GM18951 (cell line): ENCODE data around the gene BEAN1.
"Not testable (repeated sequence)": the region's sequence is repeated elsewhere in the genome, so short reads cannot be mapped to it uniquely, and the experiment has no call there.

Source experiments
- POLR2A ChIP-seq: IDR thresholded peaks from 4 replicates; pipeline ENCODE4 v1.6.1; 2011; ENCODE audit warnings: mild to moderate bottlenecking; ENCODE audit not compliant: insufficient read length, insufficient read depth; ENCODE audit errors: extremely low read depth
- in situ Hi-C: fragments of 300-500 bp; cut with MboI; formaldehyde crosslinking; loops from one replicate; pipeline ENCODE4 v1.12.0; 2022; ENCODE audit warnings: low sequenced_read_pairs, mixed read lengths, inconsistent platforms; ENCODE audit not compliant: unreplicated experiment

Gene BEAN1

GRCh38 chr16:66489818-66490217, 62.7 kb downstream of the BEAN1 start:
- in situ Hi-C loops, result no loop called here
- TF ChIP-seq POLR2A, result no peak

- TF ChIP-seq POLR2A, result no peak
- in situ Hi-C loops, result no loop called here
Observed at GRCh38 chr16:66490774-66491715, 64.0 kb downstream of the BEAN1 start.

DNA sequence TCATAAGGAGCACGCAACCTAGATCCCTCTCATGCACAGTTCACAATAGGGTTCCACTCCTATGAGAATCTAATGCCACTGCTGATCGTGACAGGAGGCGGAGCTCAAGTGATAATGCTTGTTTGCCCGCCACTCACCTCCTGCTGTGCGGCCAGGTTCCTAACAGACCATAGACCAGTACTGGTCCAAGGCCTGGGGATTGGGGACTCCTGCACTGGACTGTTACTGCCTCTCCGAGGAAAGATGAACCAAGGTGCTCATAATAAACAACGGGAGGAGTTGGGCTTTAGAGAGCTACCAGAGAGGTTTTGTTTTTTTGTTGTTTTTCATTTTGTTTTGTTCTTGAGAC, 64.6 kb downstream of the BEAN1 start:
- in situ Hi-C loops, result no loop called here
- TF ChIP-seq POLR2A, result no peak

DNA sequence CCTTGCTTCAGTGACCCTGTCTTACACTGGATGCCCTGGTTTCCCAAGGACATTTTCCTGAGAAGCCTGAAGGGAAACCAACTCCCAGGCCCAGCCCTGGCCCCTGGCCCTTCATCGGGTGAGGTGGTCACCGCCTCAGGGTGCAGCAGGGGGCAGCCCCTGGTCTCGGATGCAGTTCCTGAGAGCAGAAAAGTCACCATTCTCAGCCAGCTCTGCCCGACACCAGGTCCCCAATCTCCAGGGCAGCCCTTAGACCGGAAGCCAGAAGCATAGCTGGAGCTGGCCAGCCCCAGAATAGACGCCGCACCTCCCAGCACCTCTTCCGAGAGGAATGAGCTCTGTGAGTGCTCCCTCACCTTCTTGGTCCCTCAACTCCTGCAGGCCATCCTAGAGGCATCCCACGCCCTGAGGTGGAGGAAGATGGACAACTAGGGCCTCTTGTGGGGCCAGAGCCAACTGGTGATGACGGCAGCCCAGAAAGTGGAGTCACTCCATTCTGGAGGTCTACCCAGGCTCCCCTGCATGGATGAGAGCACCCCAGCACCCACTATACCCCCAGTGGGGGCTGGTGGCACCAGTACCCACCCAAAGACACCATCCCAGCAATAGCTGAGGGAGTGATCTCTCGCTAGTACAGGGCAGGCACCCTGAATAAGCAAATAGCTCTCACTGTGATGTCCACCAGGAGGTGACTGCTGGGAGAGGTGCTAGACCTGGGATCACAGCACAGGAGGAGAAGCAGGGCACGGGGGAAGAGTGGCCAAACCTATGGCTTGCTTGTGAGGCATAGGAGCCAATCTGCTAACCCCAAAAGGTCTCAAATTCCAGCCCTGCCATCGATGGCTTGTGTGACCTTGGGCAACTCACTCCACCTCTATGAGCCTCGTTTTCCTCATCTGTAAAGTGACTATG, 66.7 kb downstream of the BEAN1 start:
- in situ Hi-C loops, result no loop called here
- TF ChIP-seq POLR2A, result no peak

DNA sequence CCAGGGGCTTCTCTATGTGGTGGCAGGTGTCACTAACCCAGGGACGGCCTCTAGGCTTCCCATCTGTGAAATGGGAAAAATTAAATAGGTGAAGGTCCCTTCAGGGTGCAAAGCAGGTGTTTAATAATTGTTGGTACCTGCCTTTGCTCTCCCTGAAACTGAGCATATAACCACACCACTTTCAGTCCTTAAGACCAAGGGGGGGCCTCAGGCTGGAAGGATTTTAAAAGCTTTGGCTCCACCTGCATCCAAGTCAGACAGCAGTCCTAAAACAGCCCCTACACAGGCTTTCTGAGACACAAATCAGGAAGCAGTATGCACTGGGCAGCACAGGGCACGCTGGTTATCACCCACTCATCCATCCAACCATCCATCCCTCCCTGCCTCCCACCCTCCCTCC, 67.8 kb downstream of the BEAN1 start:
- TF ChIP-seq POLR2A, result no peak
- in situ Hi-C loops, result no loop called here

- no peak for TF ChIP-seq POLR2A
- in situ Hi-C loops, result no loop called here
Observed at GRCh38 chr16:66495440-66495839, 68.3 kb downstream of the BEAN1 start.

DNA sequence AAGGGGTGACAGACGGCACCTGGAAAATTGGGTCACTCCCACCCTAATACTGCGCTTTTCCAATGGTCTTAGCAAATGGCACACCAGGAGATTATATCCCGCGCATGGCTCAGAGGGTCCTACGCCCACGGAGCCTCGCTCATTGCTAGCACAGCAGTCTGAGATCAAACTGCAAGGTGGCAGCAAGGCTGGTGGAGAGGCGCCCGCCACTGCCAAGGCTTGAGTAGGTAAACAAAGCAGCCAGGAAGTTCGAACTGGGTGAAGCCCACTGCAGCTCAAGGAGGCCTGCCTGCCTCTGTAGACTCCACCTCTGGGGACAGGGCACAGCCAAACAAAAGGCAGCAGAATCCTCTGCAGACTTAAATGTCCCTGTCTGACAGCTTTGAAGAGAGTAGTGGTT, 69.1 kb downstream of the BEAN1 start:
- in situ Hi-C loops, result not testable (repeated sequence)

- in situ Hi-C loops, result not testable (repeated sequence)
Observed at GRCh38 chr16:66497921-66498320, 70.8 kb downstream of the BEAN1 start.

DNA sequence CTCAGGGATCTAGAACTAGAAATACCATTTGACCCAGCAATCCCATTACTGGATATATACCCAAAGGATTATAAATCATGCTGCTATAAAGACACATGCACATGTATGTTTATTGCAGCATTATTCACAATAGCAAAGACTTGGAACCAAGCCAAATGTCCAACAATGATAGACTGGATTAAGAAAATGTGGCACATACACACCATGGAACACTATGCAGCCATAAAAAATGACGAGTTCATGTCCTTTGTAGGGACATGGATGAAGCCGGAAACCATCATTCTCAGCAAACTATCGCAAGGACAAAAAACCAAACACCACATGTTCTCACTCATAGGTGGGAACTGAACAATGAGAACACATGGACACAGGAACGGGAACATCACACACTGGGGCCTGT, 74.5 kb downstream of the BEAN1 start:
- in situ Hi-C loops, result not testable (repeated sequence)

- TF ChIP-seq POLR2A, result no peak
- in situ Hi-C loops, result no loop called here
Observed at GRCh38 chr16:66502020-66502913, 75.2 kb downstream of the BEAN1 start.

- in situ Hi-C loops, result no loop called here
- TF ChIP-seq POLR2A, result no peak
Observed at GRCh38 chr16:66503030-66503429, 75.9 kb downstream of the BEAN1 start.

DNA sequence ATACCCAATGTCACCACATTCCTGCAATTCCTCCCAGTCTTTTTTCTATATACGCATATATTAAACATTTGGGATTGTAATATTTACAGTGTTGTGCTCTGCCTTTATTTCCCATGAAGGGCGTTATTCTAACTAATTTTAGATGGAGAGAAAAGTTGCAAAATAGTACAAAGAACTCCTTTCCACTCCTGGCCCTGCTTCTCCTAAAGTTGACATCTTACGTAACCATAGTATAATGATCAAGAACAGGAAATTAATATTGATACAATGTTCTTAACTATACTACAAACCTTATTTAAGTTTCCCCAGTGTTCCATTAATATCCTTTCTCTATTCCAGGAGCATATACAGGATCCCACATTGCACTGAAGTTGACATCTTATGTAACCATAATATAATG, 76.5 kb downstream of the BEAN1 start:
- TF ChIP-seq POLR2A, result no peak
- in situ Hi-C loops, result no loop called here

DNA sequence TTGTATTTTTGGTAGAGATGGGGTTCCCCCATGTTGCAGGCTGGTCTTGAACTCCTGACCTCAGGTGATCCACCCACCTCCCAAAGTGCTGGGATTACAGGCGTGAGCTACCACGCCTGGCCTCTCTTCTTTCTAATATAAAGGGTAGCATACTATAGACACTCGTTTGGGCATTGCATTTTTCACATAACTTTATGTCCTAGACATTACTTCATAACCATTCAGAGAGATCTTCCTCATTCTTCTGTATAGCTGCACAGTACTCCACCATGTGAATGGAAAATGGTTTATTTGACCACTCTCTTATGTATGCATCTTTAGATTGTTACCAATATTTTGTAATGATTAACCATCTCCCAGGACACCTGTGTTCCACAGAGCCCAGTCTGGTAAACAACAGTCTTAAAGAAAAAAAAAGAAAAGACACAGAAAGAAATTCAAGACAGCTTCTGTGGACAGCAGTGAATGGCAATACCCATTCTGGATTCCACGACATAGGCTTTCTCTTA, 80.7 kb downstream of the BEAN1 start:
- in situ Hi-C loops, result no loop called here
- no peak for TF ChIP-seq POLR2A
